ENCODE results near the gene ACKR4. TPM values are rescaled to one million over a fixed set of nuclear protein-coding genes. Genes with fewer than 3 reads are reported as not detected.

ACKR4 gene
- total RNA-seq, result 1 to 10 TPM in 3 of 6 donors, under 1 TPM in 3; 0.74 to 2.1 (median 1.1) TPM
- polyA plus RNA-seq, result 1 to 10 TPM in 1 of 2 donors, under 1 TPM in 1; 0.70 to 1.2 TPM

DNA sequence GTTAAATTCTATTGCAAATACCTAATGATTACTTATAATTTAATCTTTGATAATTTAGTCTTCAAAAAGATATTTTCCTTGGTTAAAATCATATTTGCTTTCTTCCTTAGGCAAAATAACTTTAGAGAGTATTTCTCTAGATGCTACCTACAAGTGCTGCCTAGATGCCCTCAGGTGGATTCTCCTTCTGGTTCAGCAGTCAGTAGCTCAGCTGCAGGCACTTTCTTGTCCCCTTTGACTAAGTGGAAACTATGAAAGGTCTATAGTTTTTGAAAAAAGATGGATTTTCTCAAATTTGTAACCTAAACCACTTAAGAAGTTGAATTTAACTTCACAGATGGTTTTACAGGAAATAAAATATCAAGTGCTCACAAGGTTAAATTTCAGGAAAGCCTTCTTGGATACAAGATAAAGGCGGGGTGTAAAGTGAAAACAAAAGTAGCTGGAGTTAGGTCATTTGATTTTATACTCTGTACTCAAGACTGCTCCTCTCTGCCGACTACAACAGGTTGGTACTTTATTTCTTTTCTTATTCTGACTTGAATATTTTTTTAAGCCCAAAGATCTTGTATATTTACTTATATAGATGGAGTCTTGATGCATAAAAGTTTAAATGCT lies at the start of gene ACKR4:
Gene ACKR4 (plus strand): TSS at position 455 of the 618 bp plus-strand sequence. CDS start 3,128 bp downstream, outside the sequence.
- Histone ChIP-seq H3K27ac (peak within 1 kb of the TSS in 1 of 4 donors; percentile 20), H3K36me3 (no peaks in the 10 kb centered on the region), H3K9me3 (no peaks in the 10 kb centered on the region), H3K4me1 (peaks cover 0 to 9% (median 0%) of the 10 kb centered on the region in 3 donors), H3K27me3 (no peaks in the 10 kb centered on the region), H3K4me3 (peak within 1 kb of the TSS in 2 of 4 donors; percentile 10 to 32)
- intact Hi-C loops (cut with DNase I), result no loop called here
- TF ChIP-seq, protein P1, sequence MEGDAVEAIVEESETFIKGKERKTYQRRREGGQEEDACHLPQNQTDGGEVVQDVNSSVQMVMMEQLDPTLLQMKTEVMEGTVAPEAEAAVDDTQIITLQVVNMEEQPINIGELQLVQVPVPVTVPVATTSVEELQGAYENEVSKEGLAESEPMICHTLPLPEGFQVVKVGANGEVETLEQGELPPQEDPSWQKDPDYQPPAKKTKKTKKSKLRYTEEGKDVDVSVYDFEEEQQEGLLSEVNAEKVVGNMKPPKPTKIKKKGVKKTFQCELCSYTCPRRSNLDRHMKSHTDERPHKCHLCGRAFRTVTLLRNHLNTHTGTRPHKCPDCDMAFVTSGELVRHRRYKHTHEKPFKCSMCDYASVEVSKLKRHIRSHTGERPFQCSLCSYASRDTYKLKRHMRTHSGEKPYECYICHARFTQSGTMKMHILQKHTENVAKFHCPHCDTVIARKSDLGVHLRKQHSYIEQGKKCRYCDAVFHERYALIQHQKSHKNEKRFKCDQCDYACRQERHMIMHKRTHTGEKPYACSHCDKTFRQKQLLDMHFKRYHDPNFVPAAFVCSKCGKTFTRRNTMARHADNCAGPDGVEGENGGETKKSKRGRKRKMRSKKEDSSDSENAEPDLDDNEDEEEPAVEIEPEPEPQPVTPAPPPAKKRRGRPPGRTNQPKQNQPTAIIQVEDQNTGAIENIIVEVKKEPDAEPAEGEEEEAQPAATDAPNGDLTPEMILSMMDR (IDR thresholded peaks at IDR 0.05), result no peak
- DNase-seq (no peak), ATAC-seq (peak; percentile 58 to 91 (median 86)), FAIRE-seq (peak; percentile 43)
- 31% methylated on average over 2 of the region's 2 CpGs for WGBS, 2 donors

DNA sequence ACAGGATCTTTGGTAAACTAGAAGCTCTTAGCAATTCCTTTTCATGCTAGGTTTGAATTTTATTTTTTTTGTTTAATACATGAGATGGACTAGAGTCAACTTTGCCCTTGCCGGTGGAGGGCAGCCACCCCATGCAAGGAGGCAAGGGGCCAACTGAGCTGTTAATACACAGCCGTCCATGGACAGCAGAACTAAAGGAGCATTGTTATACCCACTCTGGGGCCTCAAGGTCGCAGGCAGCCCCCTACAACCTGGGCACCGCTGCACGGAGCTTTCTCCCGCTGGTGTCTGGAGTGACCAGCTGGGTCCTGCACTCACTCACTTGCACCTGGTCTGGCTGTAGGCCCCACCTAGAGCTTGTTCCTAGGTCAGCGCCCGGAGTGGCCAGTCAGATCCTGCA lies 47.9 kb upstream of the ACKR4 start:
- Histone ChIP-seq H3K27me3 (no peaks in the 10 kb centered on the region), H3K9me3 (no peaks in the 10 kb centered on the region), H3K4me3 (no peak overlapping the region), H3K27ac (peak overlapping the region; percentile 22 to 65 (median 45)), H3K36me3 (no peaks in the 10 kb centered on the region), H3K4me1 (peaks cover 37 to 45% (median 44%) of the 10 kb centered on the region in 3 donors)
- 44 to 55% methylated on average over 8 of the region's 8 CpGs for WGBS, 2 donors
- TF ChIP-seq, protein P1 (IDR thresholded peaks at IDR 0.05), result no peak
- intact Hi-C loops (cut with DNase I), result no loop called here
- peak in 3 of 4 donors; percentile 16 to 51 (median 20) for ATAC-seq
- FAIRE-seq, result no peak
- peak in 4 of 6 donors; percentile 42 to 72 (median 48) for DNase-seq

DNA sequence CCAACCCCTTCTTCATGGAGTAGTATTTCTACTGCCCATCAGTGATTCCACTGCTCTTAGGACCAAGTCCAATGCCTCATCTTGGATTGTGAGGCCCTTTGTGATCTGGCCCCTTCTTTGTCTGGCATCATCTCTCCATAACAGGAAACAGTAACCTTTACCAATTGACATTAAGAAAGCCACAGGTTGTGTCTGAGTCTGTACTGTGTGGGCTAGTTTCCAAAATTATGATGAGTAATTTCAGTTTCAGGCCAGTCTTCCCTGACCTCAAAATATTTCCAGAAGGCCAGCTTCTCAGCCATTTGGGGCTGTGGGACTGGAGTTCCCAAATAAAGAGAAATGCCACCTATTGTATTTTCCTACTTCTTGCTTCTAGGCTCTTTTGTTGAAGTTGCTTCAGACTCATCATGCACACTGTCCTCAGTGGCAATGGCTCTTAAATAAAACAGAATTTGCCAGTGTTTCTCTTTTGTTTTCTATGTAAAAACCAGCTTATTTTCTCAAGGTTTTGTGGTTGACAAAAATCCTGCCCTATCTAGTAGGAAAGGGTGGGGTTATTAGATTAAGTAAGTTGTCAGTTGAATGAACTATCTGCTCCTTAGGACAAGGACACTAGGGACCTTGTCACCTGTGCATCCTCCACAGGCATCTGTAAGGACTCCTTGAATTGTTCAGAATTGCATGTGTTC lies 47.0 kb upstream of the ACKR4 start:
- H3K4me1 ChIP-seq, result peaks cover 37 to 54% (median 52%) of the 10 kb centered on the region in 3 donors
- peak overlapping the region; percentile 22 to 65 (median 45) for H3K27ac ChIP-seq
- TF ChIP-seq, protein P1 (IDR thresholded peaks at IDR 0.05), result no peak
- FAIRE-seq, result no peak
- intact Hi-C loops (cut with DNase I), result no loop called here
- H3K9me3 ChIP-seq, result no peaks in the 10 kb centered on the region
- H3K4me3 ChIP-seq, result no peak overlapping the region
- H3K27me3 ChIP-seq, result no peaks in the 10 kb centered on the region
- peak in 2 of 4 donors; percentile 31 to 53 for ATAC-seq
- H3K36me3 ChIP-seq, result no peaks in the 10 kb centered on the region
- DNase-seq, result no peak

DNA sequence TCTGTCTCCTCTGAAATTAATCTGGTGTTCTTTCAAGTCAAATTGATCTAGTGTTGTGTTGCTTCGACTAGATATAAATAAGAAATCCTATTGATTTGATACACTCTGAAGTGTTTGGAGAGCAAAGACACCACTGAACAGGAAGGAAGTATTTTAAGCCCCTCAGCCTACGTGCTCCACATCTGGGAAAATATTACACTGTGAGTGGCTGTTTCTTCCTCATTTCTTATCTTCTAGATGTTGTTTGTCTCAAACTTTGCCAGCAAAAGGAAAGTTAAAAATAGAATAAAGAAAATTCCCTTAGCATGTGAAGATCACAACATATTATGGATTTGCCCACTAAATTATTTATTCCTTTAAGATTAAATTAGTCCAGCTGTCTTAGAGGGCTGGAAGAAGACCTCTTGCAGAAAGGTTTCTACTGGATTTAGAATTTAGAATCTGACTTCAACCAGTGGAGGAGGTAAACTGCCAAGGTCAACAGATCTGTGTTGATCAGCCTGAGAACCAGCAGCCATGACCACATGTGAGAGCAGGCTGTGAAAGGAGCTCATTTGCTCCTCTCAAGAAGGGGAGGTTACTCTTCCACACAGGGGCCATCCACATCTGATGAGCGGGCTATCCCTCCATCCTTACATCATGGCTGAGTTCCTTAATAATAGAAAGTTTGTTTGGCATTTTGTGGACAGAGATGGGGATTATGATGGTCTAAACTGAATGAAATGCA lies 46.3 kb upstream of the ACKR4 start:
- TF ChIP-seq, protein P1 (IDR thresholded peaks at IDR 0.05), result no peak
- Histone ChIP-seq H3K27ac (peak overlapping the region; percentile 36 to 65 (median 52)), H3K4me1 (peaks cover 43 to 57% (median 55%) of the 10 kb centered on the region in 3 donors), H3K27me3 (no peaks in the 10 kb centered on the region), H3K9me3 (no peaks in the 10 kb centered on the region), H3K36me3 (no peaks in the 10 kb centered on the region), H3K4me3 (no peak overlapping the region)
- WGBS, 2 donors, result 15 to 27% methylated on average over 3 of the region's 3 CpGs
- peak in 2 of 6 donors; percentile 33 to 52 for DNase-seq
- ATAC-seq, result peak; percentile 56 to 69 (median 63)
- no peak for FAIRE-seq
- intact Hi-C loops (cut with DNase I), result no loop called here

All from pancreas (tissue), 10 donors.